ENCODE data around the gene RGS7.

DNA sequence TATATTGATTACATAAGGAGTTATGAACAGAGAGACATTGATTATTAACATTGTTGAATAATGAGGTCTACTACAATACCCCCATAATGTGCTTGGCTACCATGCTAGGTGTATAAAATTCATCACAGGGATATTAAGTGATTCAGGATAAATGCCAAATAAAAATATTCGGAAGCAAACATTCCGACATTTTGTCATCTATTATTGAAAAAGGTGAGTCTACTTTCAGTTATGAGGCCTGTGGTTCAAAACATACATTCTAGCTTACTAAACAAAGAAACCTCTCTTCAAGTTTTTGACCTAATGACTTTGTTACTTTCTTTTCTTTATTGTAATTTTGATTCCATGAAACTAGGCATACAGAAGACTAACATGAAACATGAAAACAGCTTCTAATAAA, 554.7 kb downstream of the RGS7 start:
- TF ChIP-seq, protein P1, sequence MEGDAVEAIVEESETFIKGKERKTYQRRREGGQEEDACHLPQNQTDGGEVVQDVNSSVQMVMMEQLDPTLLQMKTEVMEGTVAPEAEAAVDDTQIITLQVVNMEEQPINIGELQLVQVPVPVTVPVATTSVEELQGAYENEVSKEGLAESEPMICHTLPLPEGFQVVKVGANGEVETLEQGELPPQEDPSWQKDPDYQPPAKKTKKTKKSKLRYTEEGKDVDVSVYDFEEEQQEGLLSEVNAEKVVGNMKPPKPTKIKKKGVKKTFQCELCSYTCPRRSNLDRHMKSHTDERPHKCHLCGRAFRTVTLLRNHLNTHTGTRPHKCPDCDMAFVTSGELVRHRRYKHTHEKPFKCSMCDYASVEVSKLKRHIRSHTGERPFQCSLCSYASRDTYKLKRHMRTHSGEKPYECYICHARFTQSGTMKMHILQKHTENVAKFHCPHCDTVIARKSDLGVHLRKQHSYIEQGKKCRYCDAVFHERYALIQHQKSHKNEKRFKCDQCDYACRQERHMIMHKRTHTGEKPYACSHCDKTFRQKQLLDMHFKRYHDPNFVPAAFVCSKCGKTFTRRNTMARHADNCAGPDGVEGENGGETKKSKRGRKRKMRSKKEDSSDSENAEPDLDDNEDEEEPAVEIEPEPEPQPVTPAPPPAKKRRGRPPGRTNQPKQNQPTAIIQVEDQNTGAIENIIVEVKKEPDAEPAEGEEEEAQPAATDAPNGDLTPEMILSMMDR (IDR thresholded peaks at IDR 0.05; ENCODE audit: low read depth, low read length): no peak
- TF ChIP-seq POLR2A (IDR thresholded peaks at IDR 0.05; ENCODE audit: extremely low read depth, insufficient read length): no peak
- TF ChIP-seq, protein P2, sequence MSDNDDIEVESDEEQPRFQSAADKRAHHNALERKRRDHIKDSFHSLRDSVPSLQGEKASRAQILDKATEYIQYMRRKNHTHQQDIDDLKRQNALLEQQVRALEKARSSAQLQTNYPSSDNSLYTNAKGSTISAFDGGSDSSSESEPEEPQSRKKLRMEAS (IDR thresholded peaks at IDR 0.05; ENCODE audit: low read depth, low read length): no peak
